DMS153 (cell line): ENCODE results near the gene ASPHD2.

Source experiments
- DNase-seq: peaks from one replicate; lab custom pipeline; 2025; lab: John Stamatoyannopoulos, UW

ASPHD2 gene

GRCh38 chr22:26446808-26447515, 17.9 kb downstream of the ASPHD2 start:
- DNase-seq: no peak

GRCh38 chr22:26447584-26448329, 18.7 kb downstream of the ASPHD2 start:
- no peak for DNase-seq

- DNase-seq: no peak
Measured at GRCh38 chr22:26448334-26448733, 19.3 kb downstream of the ASPHD2 start.

- DNase-seq: no peak
Measured at GRCh38 chr22:26448941-26449340, 19.9 kb downstream of the ASPHD2 start.

- no peak for DNase-seq
Measured at GRCh38 chr22:26450453-26451185, 21.6 kb downstream of the ASPHD2 start.

- DNase-seq: no peak
Measured at GRCh38 chr22:26452236-26453016, 23.4 kb downstream of the ASPHD2 start.

- no peak for DNase-seq
Measured at GRCh38 chr22:26453216-26453615, 24.2 kb downstream of the ASPHD2 start.

GRCh38 chr22:26453812-26454500, 24.9 kb downstream of the ASPHD2 start:
- no peak for DNase-seq

- no peak for DNase-seq
Measured at GRCh38 chr22:26457661-26458272, 28.7 kb downstream of the ASPHD2 start.

- no peak for DNase-seq
Measured at GRCh38 chr22:26460202-26460601, 31.1 kb downstream of the ASPHD2 start.

GRCh38 chr22:26461188-26461810, 32.2 kb downstream of the ASPHD2 start:
- peak; percentile 10 for DNase-seq

GRCh38 chr22:26462051-26462450, 33.0 kb downstream of the ASPHD2 start:
- no peak for DNase-seq

GRCh38 chr22:26462641-26463040, 33.6 kb downstream of the ASPHD2 start:
- no peak for DNase-seq

- no peak for DNase-seq
Measured at GRCh38 chr22:26463101-26463661, 34.1 kb downstream of the ASPHD2 start.

- no peak for DNase-seq
Measured at GRCh38 chr22:26463688-26464087, 34.6 kb downstream of the ASPHD2 start.

GRCh38 chr22:26464312-26464711, 35.3 kb downstream of the ASPHD2 start:
- DNase-seq: no peak

- DNase-seq: no peak
Measured at GRCh38 chr22:26466196-26466595, 37.1 kb downstream of the ASPHD2 start.

GRCh38 chr22:26470807-26471206, 41.7 kb downstream of the ASPHD2 start:
- DNase-seq: no peak

- DNase-seq: no peak
Measured at GRCh38 chr22:26471522-26471921, 42.5 kb downstream of the ASPHD2 start.

GRCh38 chr22:26474682-26475081, 45.6 kb downstream of the ASPHD2 start:
- DNase-seq: no peak
